SK-N-SH (cell line): ENCODE results near the gene DENND2D. TPM values are rescaled to one million over a fixed set of nuclear protein-coding genes. Genes with fewer than 3 reads are reported as not detected.

Experiments
- CTCF ChIA-PET: fragments of 300-600, 350-600 bp; formaldehyde crosslinking; extraction: SDS; loops from one replicate; lab custom pipeline; 2021; lab: Yijun Ruan, JAX
- POLR2A ChIA-PET: fragments of 350-600 bp; sonication (Branson Sonifier 250); formaldehyde crosslinking; extraction: SDS; loops from one replicate; lab custom pipeline; 2020; ENCODE audit warnings: antibody characterized with exemption, inconsistent platforms; lab: Yijun Ruan, JAX
- DNase-seq: peaks from one replicate; pipeline ENCODE4 v3.0.0; 2012
- H2AFZ ChIP-seq: fragments of 200-600 bp; sonication (generic); 2 replicates; pipeline ENCODE4 v1.8.1; 2016; ENCODE audit warnings: antibody characterized with exemption, mild to moderate bottlenecking, low read depth
- H3F3A ChIP-seq: fragments of 200-600 bp; sonication (generic); replicated peaks from 2 replicates; pipeline ENCODE3; 2016; ENCODE audit warnings: antibody characterized with exemption, mild to moderate bottlenecking; ENCODE audit not compliant: insufficient read depth
- H3K27ac ChIP-seq, 2 experiments: fragments of 200-500 bp in 1 of 2; fragments of 200-600 bp in 1 of 2; sonication (Bioruptor generic) in 1 of 2; sonication (generic), shearing (Covaris generic) in 1 of 2; 2 replicates each; pipeline versions ENCODE4 v1.5.1 to v1.6.1; 2014 to 2016; ENCODE audit warnings: low read depth in 2 of 2, inconsistent platforms in 1 of 2, low read length in 1 of 2, mild to moderate bottlenecking in 1 of 2, mixed read lengths in 1 of 2
- H3K27me3 ChIP-seq: fragments of 200-600 bp; sonication (generic), shearing (Covaris generic); 2 replicates; pipeline ENCODE4 v1.6.1; 2016; ENCODE audit warnings: mixed run types; ENCODE audit not compliant: insufficient read depth
- H3K36me3 ChIP-seq, 2 experiments: fragments of 200-500 bp in 1 of 2; fragments of 200-600 bp in 1 of 2; sonication (Bioruptor generic) in 1 of 2; sonication (generic) in 1 of 2; replicated peaks in 1 of 2; 2 replicates each; pipeline versions ENCODE3 to v1.5.1; 2014 to 2016; ENCODE audit warnings: low read length in 1 of 2, mild to moderate bottlenecking in 1 of 2; ENCODE audit not compliant: insufficient read depth in 2 of 2, control insufficient read depth in 1 of 2
- H3K4me1 ChIP-seq, 2 experiments: fragments of 200-500 bp in 1 of 2; fragments of 200-600 bp in 1 of 2; sonication (Bioruptor generic) in 1 of 2; sonication (generic), shearing (Covaris generic) in 1 of 2; 2 replicates each; pipeline versions ENCODE4 v1.5.1 to v1.6.1; 2014 to 2016; ENCODE audit warnings: low read depth in 1 of 2, low read length in 1 of 2, mixed run types in 1 of 2; ENCODE audit not compliant: insufficient read depth in 2 of 2, control insufficient read depth in 1 of 2
- H3K4me2 ChIP-seq: fragments of 200-600 bp; sonication (generic), shearing (Covaris generic); 2 replicates; pipeline ENCODE4 v1.6.1; 2017; ENCODE audit warnings: mixed run types
- H3K4me3 ChIP-seq, 2 experiments: fragments of 200-500 bp in 1 of 2; fragments of 200-600 bp in 1 of 2; sonication (Bioruptor generic) in 1 of 2; sonication (generic), shearing (Covaris generic) in 1 of 2; 2 replicates each; pipeline versions ENCODE4 v1.5.1 to v1.8.1; 2014 to 2016; ENCODE audit warnings: low read depth in 2 of 2, inconsistent platforms in 1 of 2, low read length in 1 of 2, mild to moderate bottlenecking in 1 of 2, mixed read lengths in 1 of 2, moderate library complexity in 1 of 2
- H3K79me2 ChIP-seq: fragments of 200-600 bp; sonication (generic); 2 replicates; pipeline ENCODE4 v1.8.1; 2017; ENCODE audit warnings: mild to moderate bottlenecking; ENCODE audit not compliant: insufficient read depth
- H3K9ac ChIP-seq: fragments of 200-600 bp; sonication (generic); 2 replicates; pipeline ENCODE4 v1.6.1; 2017; ENCODE audit warnings: mixed run types
- H3K9me2 ChIP-seq: fragments of 200-600 bp; sonication (generic); 2 replicates; pipeline ENCODE4 v1.6.1; 2017; ENCODE audit warnings: mixed run types
- H3K9me3 ChIP-seq: fragments of 200-600 bp; sonication (generic); 2 replicates; pipeline ENCODE4 v1.6.1; 2017; ENCODE audit warnings: mixed run types, mild to moderate bottlenecking, moderate library complexity
- H4K20me1 ChIP-seq: fragments of 200-600 bp; sonication (generic); 2 replicates; pipeline ENCODE4 v1.6.1; 2017; ENCODE audit warnings: mild to moderate bottlenecking, mixed run types; ENCODE audit not compliant: insufficient read depth
- CTCF ChIP-seq: fragments of 200-600 bp; sonication (generic); IDR thresholded peaks from 2 replicates; pipeline ENCODE4 v1.6.1; 2017; ENCODE audit warnings: antibody characterized with exemption, mild to moderate bottlenecking, moderate library complexity
- ELF1 ChIP-seq: IDR thresholded peaks from 2 replicates; pipeline ENCODE4 v1.4.0; 2012
- EP300 ChIP-seq, 2 experiments: IDR thresholded peaks; 2 replicates each; pipeline versions ENCODE4 v1.4.0 to v1.6.1; 2012; ENCODE audit warnings: borderline replicate concordance in 1 of 2, low read depth in 1 of 2, low read length in 1 of 2
- FOXJ3 ChIP-seq: sonication (generic); formaldehyde crosslinking; IDR thresholded peaks from 2 replicates; pipeline ENCODE4 v1.5.1; 2020; ENCODE audit warnings: mild to moderate bottlenecking, missing genetic modification reagents
- FOXM1 ChIP-seq: IDR thresholded peaks from 2 replicates; pipeline ENCODE4 v1.4.0; 2012; ENCODE audit warnings: low read depth, mild to moderate bottlenecking
- MXI1 ChIP-seq: IDR thresholded peaks from 2 replicates; pipeline ENCODE4 v1.6.1; 2012; ENCODE audit warnings: mild to moderate bottlenecking, low read depth, low read length, improper control_type of control experiment
- POLR2AphosphoS5 ChIP-seq: IDR thresholded peaks from 2 replicates; pipeline ENCODE4 v1.6.1; 2012; ENCODE audit warnings: low read depth, low read length
- RAD21 ChIP-seq: IDR thresholded peaks from 2 replicates; pipeline ENCODE4 v1.6.1; 2012; ENCODE audit warnings: mild to moderate bottlenecking, low read length
- RCOR1 ChIP-seq: fragments of 150-350 bp; IDR thresholded peaks from 2 replicates; pipeline ENCODE4 v1.6.1; 2017; ENCODE audit warnings: antibody characterized with exemption, low read length
- SMC3 ChIP-seq: IDR thresholded peaks from 2 replicates; pipeline ENCODE4 v1.6.1; 2012; ENCODE audit warnings: low read depth, low read length, improper control_type of control experiment
- USF2 ChIP-seq: fragments of 150-350 bp; IDR thresholded peaks from 2 replicates; pipeline ENCODE4 v1.6.1; 2017; ENCODE audit warnings: antibody characterized with exemption, low read length, low read depth, borderline replicate concordance
- WGBS: methylation state at CpG from one replicate; pipeline ENCODE4 v1.1.6; 2017; ENCODE audit warnings: low lambda C conversion rate; 5-methylcytosine and 5-hydroxymethylcytosine counted together
- polyA plus RNA-seq, 3 experiments: library from polyadenylated mRNA; depleted of rRNA; stranded (reverse); fragments of >200 nt; gene quantifications; 2 replicates each; pipeline ENCODE4 v1.2.3, GENCODE V29; 2012
- TF ChIP-seq, protein P1 (sequence below): IDR thresholded peaks from 2 replicates; pipeline ENCODE4; 2012
- TF ChIP-seq, protein P2 (sequence below): IDR thresholded peaks from 2 replicates; pipeline ENCODE4 v1.4.0; 2012; ENCODE audit warnings: low read depth, borderline replicate concordance
- TF ChIP-seq, protein P3 (sequence below): IDR thresholded peaks from 2 replicates; pipeline ENCODE4 v1.6.1; 2012; ENCODE audit warnings: mild to moderate bottlenecking, low read depth, low read length, moderate library complexity

DENND2D gene
- polyA plus RNA-seq, 1 of the 3 experiments (the other 2 are of a cell fraction): 1.3 TPM

GRCh38 chr1:111195002-111195684 is 5.3 kb downstream of the DENND2D start:
- Histone ChIP-seq H3K4me2 (no peak overlapping the region), H3K9ac (no peak overlapping the region), H3K4me3 (no peak overlapping the region), H3F3A (peaks cover 11% of the 10 kb centered on the region), H3K4me1 (peaks cover 0 to 14% of the 10 kb centered on the region in 2 experiments; a peak in 2 of 4 replicates), H3K27me3 (no peaks in the 10 kb centered on the region), H3K9me3 (no peaks in the 10 kb centered on the region), H2AFZ (no peak overlapping the region), H3K79me2 (no peaks in the 10 kb centered on the region), H4K20me1 (no peaks in the 10 kb centered on the region), H3K36me3 (no peaks in the 10 kb centered on the region), H3K27ac (no peak overlapping the region), H3K9me2 (no peaks in the 10 kb centered on the region)
- ChIA-PET POLR2A (no interaction called here), CTCF (interaction anchor here (1.0 kb wide), 1 partner anchor 26 kb away, joined by 3 read pairs; no protein-coding TSS in a partner anchor)
- no peak for DNase-seq
- 60% methylated on average over 4 of the region's 4 CpGs for whole genome bisulfite sequencing
- TF ChIP-seq, protein P1, sequence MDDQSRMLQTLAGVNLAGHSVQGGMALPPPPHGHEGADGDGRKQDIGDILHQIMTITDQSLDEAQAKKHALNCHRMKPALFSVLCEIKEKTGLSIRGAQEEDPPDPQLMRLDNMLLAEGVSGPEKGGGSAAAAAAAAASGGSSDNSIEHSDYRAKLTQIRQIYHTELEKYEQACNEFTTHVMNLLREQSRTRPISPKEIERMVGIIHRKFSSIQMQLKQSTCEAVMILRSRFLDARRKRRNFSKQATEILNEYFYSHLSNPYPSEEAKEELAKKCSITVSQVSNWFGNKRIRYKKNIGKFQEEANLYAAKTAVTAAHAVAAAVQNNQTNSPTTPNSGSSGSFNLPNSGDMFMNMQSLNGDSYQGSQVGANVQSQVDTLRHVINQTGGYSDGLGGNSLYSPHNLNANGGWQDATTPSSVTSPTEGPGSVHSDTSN: no peak
- TF ChIP-seq, protein P2, sequence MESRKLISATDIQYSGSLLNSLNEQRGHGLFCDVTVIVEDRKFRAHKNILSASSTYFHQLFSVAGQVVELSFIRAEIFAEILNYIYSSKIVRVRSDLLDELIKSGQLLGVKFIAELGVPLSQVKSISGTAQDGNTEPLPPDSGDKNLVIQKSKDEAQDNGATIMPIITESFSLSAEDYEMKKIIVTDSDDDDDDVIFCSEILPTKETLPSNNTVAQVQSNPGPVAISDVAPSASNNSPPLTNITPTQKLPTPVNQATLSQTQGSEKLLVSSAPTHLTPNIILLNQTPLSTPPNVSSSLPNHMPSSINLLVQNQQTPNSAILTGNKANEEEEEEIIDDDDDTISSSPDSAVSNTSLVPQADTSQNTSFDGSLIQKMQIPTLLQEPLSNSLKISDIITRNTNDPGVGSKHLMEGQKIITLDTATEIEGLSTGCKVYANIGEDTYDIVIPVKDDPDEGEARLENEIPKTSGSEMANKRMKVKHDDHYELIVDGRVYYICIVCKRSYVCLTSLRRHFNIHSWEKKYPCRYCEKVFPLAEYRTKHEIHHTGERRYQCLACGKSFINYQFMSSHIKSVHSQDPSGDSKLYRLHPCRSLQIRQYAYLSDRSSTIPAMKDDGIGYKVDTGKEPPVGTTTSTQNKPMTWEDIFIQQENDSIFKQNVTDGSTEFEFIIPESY: no peak
- no peak for TF ChIP-seq EP300 (IDR thresholded peaks at IDR 0.05; ENCODE audit: borderline replicate concordance in 1 of 2, low read depth in 1 of 2, low read length in 1 of 2)
- TF ChIP-seq, protein P3, sequence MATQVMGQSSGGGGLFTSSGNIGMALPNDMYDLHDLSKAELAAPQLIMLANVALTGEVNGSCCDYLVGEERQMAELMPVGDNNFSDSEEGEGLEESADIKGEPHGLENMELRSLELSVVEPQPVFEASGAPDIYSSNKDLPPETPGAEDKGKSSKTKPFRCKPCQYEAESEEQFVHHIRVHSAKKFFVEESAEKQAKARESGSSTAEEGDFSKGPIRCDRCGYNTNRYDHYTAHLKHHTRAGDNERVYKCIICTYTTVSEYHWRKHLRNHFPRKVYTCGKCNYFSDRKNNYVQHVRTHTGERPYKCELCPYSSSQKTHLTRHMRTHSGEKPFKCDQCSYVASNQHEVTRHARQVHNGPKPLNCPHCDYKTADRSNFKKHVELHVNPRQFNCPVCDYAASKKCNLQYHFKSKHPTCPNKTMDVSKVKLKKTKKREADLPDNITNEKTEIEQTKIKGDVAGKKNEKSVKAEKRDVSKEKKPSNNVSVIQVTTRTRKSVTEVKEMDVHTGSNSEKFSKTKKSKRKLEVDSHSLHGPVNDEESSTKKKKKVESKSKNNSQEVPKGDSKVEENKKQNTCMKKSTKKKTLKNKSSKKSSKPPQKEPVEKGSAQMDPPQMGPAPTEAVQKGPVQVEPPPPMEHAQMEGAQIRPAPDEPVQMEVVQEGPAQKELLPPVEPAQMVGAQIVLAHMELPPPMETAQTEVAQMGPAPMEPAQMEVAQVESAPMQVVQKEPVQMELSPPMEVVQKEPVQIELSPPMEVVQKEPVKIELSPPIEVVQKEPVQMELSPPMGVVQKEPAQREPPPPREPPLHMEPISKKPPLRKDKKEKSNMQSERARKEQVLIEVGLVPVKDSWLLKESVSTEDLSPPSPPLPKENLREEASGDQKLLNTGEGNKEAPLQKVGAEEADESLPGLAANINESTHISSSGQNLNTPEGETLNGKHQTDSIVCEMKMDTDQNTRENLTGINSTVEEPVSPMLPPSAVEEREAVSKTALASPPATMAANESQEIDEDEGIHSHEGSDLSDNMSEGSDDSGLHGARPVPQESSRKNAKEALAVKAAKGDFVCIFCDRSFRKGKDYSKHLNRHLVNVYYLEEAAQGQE: no peak
- TF ChIP-seq POLR2AphosphoS5: no peak
- TF ChIP-seq FOXM1: no peak
- TF ChIP-seq RCOR1: no peak
- TF ChIP-seq SMC3: no peak
- no peak for TF ChIP-seq ELF1
- no peak for TF ChIP-seq FOXJ3 (CRISPR knock-in tag)
- no peak for TF ChIP-seq RAD21
- no peak for TF ChIP-seq CTCF
- no peak for TF ChIP-seq MXI1
- no peak for TF ChIP-seq USF2
